H7 (cell line): ENCODE data around the gene TRIM41. TPM values are rescaled to one million over a fixed set of nuclear protein-coding genes. Genes with fewer than 3 reads are reported as not detected.

Source experiments
- DNase-seq: peaks from one replicate; pipeline ENCODE4 v3.0.0; 2012
- H3K27me3 ChIP-seq: 2 replicates; pipeline ENCODE4 v1.6.0; 2011; ENCODE audit warnings: mild to moderate bottlenecking, low read length; ENCODE audit not compliant: control insufficient read depth, insufficient read depth
- H3K36me3 ChIP-seq: replicated peaks from 2 replicates; pipeline ENCODE4 v1.5.1; 2011; ENCODE audit warnings: low read length; ENCODE audit not compliant: control insufficient read depth, insufficient read depth
- H3K4me3 ChIP-seq: 2 replicates; pipeline ENCODE4 v1.5.1; 2011; ENCODE audit warnings: low read depth, mild to moderate bottlenecking, control low read depth, low read length, moderate library complexity; ENCODE audit not compliant: insufficient read depth
- total RNA-seq: library from RNA; depleted of rRNA; stranded (reverse); fragments of >200 nt; shearing (Covaris generic); gene quantifications from 2 replicates; pipeline ENCODE4 v1.2.3, GENCODE V29; 2014

Gene TRIM41
- total RNA-seq, 1 experiment from 2014 or later, result 13.6 TPM

DNA sequence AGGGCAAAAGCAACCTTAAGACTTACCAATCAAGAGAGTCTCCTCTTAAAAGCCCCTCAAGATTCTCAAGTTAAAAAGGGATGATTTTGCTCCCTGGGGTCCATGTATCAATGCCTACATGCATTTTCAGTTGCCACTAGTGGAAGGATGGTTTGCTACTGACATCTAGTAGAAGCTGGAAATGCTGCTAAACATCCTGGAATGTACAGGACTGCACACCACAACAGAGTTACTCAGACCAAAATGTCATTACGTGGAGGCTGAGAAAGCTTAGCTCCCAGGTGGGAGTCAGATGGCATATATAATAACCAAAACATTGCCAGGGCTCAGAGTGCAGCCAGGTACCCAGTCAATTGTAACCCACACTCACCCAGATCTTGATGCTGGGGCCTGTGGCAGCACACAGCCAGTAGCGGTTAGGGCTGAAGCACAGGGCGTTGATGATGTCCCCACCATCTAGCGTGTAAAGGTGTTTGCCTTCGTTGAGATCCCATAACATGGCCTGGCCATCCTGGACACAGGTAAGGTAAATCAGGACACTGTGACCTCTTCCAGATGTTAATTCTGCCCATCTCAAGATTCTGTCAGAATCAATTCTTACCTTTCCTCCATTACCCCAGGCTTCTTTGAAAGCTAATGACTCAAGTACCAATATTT, 14.8 kb downstream of the TRIM41 start:
- H3K36me3 ChIP-seq, result peaks cover 69% of the 10 kb centered on the region

DNA sequence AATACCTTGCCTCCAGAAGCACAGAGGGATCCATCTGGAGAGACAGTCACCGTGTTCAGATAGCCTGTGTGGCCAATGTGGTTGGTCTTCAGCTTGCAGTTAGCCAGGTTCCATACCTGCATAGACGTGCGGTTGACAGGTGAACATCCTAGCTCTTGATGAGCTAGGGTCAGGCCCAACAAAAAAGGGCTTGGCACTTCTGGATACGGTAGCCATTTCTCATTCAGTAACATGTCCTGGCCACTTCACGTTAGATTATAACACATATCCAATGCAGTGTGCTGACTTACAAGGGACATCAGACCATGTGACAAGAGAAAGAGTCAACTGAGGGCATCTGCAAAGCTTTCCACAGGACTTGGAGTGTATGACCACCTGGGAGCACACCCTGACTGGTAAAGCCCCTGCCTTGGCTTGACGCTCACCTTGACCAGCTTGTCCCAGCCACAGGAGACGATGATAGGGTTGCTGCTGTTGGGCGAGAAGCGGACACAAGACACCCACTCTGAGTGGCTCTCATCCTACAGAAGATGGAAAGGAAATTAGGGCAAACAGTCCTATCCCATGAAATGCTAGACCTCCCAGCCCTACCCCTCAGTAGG, 16.1 kb downstream of the TRIM41 start:
- Histone ChIP-seq H3K27me3 (no peaks in the 10 kb centered on the region), H3K36me3 (peaks cover 68% of the 10 kb centered on the region), H3K4me3 (no peak overlapping the region)
- DNase-seq, result no peak

More for the DNA sequence above, 14.8 kb downstream of the TRIM41 start:
- Histone ChIP-seq H3K4me3 (no peak overlapping the region), H3K27me3 (no peaks in the 10 kb centered on the region)
- DNase-seq, result no peak

DNA sequence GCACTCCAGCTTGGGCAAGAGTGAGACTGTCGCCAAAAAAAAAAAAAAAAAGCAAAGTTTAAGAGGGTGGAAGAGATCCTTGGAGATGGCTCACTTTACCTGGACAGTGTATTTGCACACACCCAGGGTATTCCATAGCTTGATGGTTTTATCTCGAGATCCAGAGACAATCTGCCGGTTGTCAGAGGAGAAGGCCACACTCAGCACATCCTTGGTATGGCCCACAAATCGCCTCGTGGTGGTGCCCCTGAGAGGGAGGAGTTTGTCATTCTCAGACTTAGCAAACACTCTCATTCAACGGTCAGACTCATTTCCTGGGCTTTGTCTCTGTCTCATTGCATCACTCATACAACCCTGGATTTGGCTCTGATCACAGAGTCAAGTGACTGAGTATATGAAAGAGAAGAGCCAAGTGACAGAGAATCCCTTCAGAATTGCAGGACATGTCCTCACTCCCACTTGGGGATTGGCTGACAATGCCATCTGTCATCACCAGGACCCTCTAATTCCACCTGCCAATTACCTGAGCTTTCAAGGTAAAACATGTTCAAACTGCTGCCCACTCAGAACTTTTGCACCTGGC, 18.4 kb downstream of the TRIM41 start:
- no peak for DNase-seq
- no peak overlapping the region for H3K4me3 ChIP-seq
- H3K27me3 ChIP-seq, result no peaks in the 10 kb centered on the region
- H3K36me3 ChIP-seq, result peaks cover 59% of the 10 kb centered on the region

DNA sequence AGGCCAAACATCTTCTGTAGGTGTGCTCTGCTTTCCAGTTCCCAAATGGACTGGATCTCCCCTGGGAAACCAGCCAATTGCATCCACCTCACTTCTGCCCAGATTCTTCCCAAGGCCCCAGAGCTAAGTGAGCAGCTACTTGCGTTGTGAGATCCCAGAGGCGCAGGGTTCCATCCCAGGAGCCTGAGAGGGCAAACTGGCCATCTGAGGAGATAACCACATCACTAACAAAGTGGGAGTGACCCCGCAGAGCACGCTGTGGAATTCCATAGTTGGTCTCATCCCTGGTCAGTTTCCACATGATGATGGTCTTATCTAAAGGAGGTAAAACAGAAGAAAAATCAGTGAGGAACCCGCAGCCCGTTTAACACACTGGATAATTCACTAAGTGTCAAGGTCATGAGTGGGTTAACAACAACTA, 19.0 kb downstream of the TRIM41 start:
- H3K4me3 ChIP-seq, result peak overlapping the region; percentile 79
- peaks cover 54% of the 10 kb centered on the region for H3K36me3 ChIP-seq

DNA sequence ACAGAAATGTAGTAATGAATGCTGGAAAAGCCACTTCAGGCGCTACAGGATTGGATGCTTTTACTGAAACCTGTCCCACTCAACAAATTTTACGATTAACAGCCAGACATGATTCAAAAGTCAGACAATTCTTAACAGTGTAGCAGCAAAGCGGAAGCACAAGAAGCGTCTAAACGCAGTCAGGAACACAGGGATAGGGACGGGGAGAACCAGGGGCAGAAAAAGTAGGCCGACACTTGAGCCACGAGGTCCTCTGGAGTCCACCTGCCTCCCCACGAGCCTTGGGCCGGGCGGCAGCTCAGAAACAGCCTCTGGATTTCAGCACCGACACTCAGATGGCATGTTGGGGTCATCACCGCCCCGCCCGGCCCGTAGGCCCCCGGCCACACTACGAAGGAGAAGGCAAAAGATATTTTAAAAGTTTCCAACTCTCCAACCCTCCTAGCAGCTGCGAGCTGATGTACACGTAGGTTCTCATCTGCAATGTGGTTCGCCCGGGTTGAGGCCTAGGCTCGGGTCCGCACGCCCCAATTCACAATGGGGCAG, 20.0 kb downstream of the TRIM41 start:
- Histone ChIP-seq H3K36me3 (peaks cover 43% of the 10 kb centered on the region), H3K27me3 (no peaks in the 10 kb centered on the region), H3K4me3 (peak overlapping the region; percentile 79)
- DNase-seq, result no peak

More for the DNA sequence above, 19.0 kb downstream of the TRIM41 start:
- no peak for DNase-seq
- H3K27me3 ChIP-seq, result no peaks in the 10 kb centered on the region

DNA sequence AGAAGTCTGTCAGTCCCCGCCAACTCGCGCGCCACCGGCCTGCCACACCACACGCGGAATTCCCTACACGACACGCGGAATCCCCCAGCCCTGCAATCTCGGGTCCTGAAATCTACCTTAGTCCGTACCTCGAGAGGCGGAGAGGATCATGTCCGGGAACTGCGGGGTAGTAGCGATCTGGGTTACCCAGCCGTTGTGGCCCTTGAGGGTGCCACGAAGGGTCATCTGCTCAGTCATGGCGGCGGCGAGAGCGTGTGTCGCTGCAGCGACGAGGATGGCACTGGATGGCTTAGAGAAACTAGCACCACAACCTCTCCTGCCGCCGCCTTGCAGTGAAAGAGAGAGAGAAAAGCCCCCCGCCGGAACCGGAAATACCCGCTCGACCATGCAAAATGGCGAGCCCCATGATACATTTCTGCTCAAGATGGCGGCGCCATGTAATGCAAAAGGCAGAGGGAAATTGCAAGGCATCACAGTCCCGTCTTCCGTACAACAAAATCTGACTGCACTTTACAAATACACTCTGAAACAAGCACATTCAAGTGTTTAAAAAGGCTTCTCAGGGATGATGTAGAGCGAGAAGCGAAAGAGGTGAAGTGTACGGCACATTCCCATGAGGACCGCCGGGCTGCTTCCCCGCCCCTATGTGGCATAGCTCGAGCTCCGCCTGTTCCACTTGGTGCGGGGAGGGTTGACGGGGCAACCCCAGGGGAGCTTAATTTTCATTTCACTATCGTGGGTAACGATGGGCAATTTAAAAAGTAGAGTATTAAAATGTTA, 20.7 kb downstream of the TRIM41 start, which contains the start of gene RACK1:
TSS of gene RACK1 (minus strand) at position 343 of the 780 bp plus-strand sequence. CDS start at position 237, 106 bp downstream.
- Histone ChIP-seq H3K36me3 (peaks cover 37% of the 10 kb centered on the region), H3K4me3 (peak within 1 kb of the TSS; percentile 79), H3K27me3 (no peaks in the 10 kb centered on the region)
- DNase-seq, result peak; percentile 90

DNA sequence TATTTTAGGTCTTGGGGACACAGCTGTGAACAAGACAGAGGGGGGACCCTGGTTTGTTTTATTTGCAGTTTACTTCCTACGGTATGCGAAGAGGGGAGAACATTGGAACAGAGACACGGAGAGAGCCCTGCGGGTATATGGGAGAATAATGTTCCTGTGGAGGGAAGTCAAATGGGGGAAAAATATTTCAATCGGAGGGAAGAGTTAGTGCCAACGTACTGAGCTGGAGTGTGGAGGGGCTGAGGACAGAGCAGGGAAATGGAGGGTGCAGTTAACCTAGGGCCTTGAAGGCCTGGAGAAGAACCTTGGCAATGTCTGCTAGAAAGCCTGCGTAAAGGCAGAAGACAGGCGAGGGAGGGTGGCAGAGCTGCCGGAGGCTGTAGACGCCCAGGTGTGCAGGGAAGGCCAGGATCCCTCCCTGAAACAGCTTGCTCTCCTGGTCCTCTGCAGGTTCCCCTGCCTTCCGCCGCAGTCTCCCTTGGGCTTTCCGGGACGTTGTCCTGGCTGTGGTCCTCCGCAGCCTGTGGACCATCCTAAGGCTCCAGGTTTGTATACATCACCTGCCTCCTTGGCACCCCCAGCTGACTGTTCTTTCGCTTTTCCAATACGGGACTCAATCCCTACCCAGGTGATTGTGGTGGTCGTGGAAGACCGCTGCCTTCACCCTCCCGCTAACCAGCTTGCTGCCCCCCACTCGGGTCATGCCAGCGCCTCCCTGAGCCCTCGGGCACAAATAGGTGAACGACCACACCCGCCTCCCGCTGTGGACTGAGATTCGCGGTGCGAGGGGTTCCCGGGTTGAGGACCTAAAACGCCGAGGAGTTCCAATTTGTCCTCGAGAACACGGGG, 22.6 kb downstream of the TRIM41 start:
- Histone ChIP-seq H3K36me3 (peaks cover 28% of the 10 kb centered on the region), H3K4me3 (peak overlapping the region; percentile 98), H3K27me3 (no peaks in the 10 kb centered on the region)
- DNase-seq, result peak; percentile 72

DNA sequence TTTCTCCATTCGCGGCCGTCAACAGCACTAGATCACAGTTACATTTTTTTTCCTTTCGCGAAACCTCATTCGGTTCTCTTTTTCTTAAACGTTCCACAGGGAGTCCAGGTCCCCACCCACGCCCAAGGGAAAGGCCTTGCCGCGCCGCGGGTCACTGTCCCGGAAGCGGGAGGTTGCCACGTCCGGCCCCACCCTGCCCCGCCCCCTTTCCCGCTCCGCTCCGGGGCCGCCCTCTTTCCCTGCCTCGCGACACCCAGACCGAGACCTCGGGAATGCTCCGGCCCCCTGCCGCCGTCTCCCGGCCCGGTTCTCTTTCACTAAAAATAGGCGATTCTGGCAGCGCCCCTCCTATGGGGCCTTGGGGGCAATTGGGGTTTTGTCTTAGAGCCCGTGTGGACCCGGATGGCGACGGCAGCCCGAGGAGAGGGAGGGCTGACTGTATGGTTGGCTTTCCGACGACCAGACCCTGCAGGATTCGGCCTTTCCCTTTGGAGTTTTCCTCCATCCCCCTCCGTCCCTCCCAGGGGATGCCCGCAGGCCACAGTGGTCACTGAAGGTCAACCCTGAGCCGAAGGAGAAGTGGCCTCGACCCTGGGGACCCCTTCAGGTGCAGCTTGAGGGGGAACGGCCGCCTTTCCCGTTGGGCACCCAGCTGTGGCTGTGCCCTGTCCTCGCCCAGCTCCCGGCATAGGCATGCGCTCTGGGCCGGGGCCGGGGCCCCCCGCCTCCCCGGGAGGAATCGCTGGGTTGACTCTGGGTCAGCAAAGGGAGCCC, 23.4 kb downstream of the TRIM41 start:
- H3K36me3 ChIP-seq, result peaks cover 22% of the 10 kb centered on the region

DNA sequence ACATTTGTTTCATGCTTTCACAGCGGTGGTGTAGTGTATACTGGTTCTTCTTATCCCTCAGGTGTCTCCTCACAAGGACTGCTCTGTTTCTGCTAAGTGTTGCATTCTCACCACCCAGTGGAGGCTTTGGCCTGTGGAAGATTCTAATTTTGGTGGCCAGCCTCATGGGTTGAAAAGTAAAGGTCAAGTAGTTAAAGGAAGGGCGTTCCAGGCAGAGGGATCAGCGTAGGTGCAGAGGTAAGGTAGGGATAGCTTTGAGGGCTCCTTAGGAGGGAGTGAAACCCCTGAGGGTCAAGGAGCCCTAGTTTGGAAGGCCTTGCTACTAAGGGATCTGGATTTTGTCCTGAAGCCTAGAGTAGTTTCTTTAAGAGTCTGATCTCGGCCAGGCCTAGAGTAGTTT, 25.2 kb downstream of the TRIM41 start:
- peaks cover 11% of the 10 kb centered on the region for H3K36me3 ChIP-seq
- no peak for DNase-seq
- peak overlapping the region; percentile 98 for H3K4me3 ChIP-seq
- no peaks in the 10 kb centered on the region for H3K27me3 ChIP-seq

More for the DNA sequence above, 23.4 kb downstream of the TRIM41 start:
- DNase-seq, result peak; percentile 96
- Histone ChIP-seq H3K4me3 (peak overlapping the region; percentile 98), H3K27me3 (no peaks in the 10 kb centered on the region)

DNA sequence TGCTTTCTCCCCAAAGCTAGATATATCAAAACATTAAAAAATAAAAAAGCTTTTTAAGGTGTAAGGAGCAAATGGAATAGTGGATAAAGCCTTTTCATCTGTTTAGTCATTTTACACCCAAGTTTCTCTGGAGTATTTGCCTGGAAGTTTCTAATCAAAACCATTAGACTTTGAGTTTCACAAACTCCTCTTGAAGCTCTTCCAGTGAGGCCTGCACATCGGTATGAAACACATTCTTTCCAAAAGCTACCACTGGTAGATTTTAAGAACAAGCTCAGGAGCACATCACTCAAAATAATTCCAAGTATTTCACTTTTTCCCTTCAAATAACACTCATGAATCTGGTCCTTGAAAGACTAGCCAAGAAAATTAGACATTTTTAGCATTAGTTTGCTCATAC, 32.2 kb downstream of the TRIM41 start:
- no peaks in the 10 kb centered on the region for H3K27me3 ChIP-seq
- peaks cover 22% of the 10 kb centered on the region for H3K36me3 ChIP-seq

DNA sequence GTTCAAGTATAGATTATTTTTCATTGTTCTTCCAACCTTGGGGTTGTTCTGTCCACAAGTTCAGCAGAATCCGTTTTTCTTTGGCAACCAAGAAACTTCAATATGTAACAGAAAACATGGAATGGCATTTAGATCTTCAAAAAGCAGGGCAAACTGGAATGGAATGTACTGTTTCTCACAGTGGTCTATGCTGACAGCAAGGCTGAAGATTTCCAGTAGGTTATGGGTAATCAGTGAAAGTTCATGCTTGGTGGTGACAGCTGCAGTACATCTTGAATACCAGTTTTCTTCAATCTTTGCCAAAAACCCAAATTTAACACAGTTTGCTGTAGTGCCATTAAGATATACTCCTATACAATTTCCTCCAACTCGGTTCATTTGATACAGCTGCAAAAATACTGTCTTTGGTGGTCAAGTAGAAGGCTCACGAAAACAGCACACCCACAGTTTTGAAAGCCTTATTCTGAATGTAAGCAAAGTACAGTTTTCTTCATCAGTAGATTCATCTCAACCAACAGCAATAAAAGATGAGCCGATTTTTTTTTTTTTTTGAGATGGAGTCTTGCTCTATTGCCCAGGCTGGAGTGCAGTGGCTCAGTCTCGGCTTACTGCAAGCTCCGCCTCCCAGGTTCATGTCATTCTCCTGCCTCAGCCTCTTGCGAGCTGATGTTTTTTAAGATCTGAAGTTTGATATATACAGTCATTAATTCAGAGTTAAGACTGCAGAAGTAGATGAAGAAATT, 32.9 kb downstream of the TRIM41 start:
- no peak for DNase-seq
- Histone ChIP-seq H3K36me3 (peaks cover 22% of the 10 kb centered on the region), H3K27me3 (no peaks in the 10 kb centered on the region), H3K4me3 (no peak overlapping the region)

More for the DNA sequence above, 32.2 kb downstream of the TRIM41 start:
- no peak overlapping the region for H3K4me3 ChIP-seq
- no peak for DNase-seq

DNA sequence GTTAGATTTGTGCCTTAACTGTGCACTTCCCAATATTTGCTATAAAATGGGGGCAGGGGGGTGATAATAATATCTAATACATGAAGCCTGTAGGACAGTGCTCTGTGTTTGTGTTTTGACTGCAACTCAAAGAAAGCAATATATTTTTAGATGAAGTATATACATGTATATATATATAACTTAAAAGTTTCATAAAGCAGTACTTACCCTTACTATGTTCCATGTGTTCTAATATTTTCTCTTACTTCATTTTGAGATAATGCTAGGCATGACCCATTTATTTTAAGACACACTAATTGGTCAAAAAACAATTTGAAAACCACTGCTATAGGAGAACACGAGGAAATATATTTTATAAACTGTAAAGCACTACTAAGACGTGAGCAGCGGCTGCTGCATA, 35.5 kb downstream of the TRIM41 start:
- no peak overlapping the region for H3K4me3 ChIP-seq
- DNase-seq, result no peak
- H3K36me3 ChIP-seq, result peaks cover 14% of the 10 kb centered on the region
- H3K27me3 ChIP-seq, result no peaks in the 10 kb centered on the region
